Neural progenitor cell (in vitro differentiated cells): ENCODE measurements around the gene TOMM6. TPM values are rescaled to one million over a fixed set of nuclear protein-coding genes. Genes with fewer than 3 reads are reported as not detected.

Experiments
- DNase-seq: peaks from one replicate; pipeline ENCODE4 v3.0.0-alpha.2; 2016; ENCODE audit warnings: low spot score
- H2AFZ ChIP-seq: fragments of 200-600 bp; sonication (generic); replicated peaks from 2 replicates; pipeline ENCODE4 v1.6.1; 2016; ENCODE audit warnings: antibody characterized with exemption
- H3F3A ChIP-seq: fragments of 200-600 bp; sonication (generic); 2 replicates; pipeline ENCODE4 v1.6.1; 2016; ENCODE audit warnings: antibody characterized with exemption, low read depth
- H3K27ac ChIP-seq: fragments of 200-600 bp; sonication (generic); 2 replicates; pipeline ENCODE4 v1.5.1; 2016; ENCODE audit warnings: mild to moderate bottlenecking
- H3K27me3 ChIP-seq: fragments of 200-600 bp; sonication (generic); 2 replicates; pipeline ENCODE4 v1.6.1; 2016; ENCODE audit warnings: mild to moderate bottlenecking, moderate library complexity
- H3K36me3 ChIP-seq: fragments of 200-600 bp; sonication (generic); 2 replicates; pipeline ENCODE4 v1.5.1; 2016
- H3K4me1 ChIP-seq: fragments of 200-600 bp; sonication (generic); 2 replicates; pipeline ENCODE4 v1.6.1; 2016; ENCODE audit warnings: mixed run types
- H3K4me2 ChIP-seq: fragments of 200-600 bp; sonication (generic); 2 replicates; pipeline ENCODE4 v1.6.1; 2016
- H3K4me3 ChIP-seq: fragments of 200-600 bp; sonication (generic); 2 replicates; pipeline ENCODE4 v1.5.1; 2016
- H3K79me2 ChIP-seq: fragments of 200-600 bp; sonication (generic); 2 replicates; pipeline ENCODE4 v1.6.1; 2016; ENCODE audit warnings: low read depth
- H3K9ac ChIP-seq: fragments of 200-600 bp; sonication (generic); 2 replicates; pipeline ENCODE4 v1.6.1; 2016
- H3K9me3 ChIP-seq: fragments of 200-600 bp; sonication (generic); 2 replicates; pipeline ENCODE4 v1.5.1; 2016; ENCODE audit warnings: low read depth
- H4K20me1 ChIP-seq: fragments of 200-600 bp; sonication (generic); 2 replicates; pipeline ENCODE4 v1.6.1; 2016; ENCODE audit warnings: low read depth
- H3K27ac Mint-ChIP-seq: 3 replicates; pipeline ENCODE4 v1.8.0; 2021; ENCODE audit warnings: mixed read lengths
- H3K27me3 Mint-ChIP-seq: 2 replicates; pipeline ENCODE4 v1.8.0; 2022; ENCODE audit warnings: low read depth, mild to moderate bottlenecking, inconsistent platforms, moderate library complexity, mixed read lengths; ENCODE audit not compliant: insufficient read depth
- H3K36me3 Mint-ChIP-seq: 3 replicates; pipeline ENCODE4 v1.8.0; 2021; ENCODE audit warnings: mixed read lengths
- H3K4me1 Mint-ChIP-seq: 3 replicates; pipeline ENCODE4 v1.8.0; 2021; ENCODE audit warnings: mixed read lengths
- H3K4me3 Mint-ChIP-seq: 3 replicates; pipeline ENCODE4 v1.8.0; 2021; ENCODE audit warnings: mild to moderate bottlenecking, moderate library complexity, mixed read lengths
- H3K9me3 Mint-ChIP-seq: 3 replicates; pipeline ENCODE4 v1.8.0; 2020; ENCODE audit warnings: mixed read lengths
- CTCF ChIP-seq: fragments of 200-600 bp; sonication (generic); IDR thresholded peaks from 2 replicates; pipeline ENCODE4 v1.5.1; 2017; ENCODE audit warnings: antibody characterized with exemption, mild to moderate bottlenecking
- EZH2 ChIP-seq: fragments of 200-600 bp; sonication (generic); IDR thresholded peaks from 2 replicates; pipeline ENCODE4 v1.6.1; 2017; ENCODE audit warnings: antibody characterized with exemption, mild to moderate bottlenecking, moderate library complexity
- EZH2phosphoT487 ChIP-seq: fragments of 200-600 bp; sonication (generic); IDR thresholded peaks from 2 replicates; pipeline ENCODE4 v1.6.1; 2017; ENCODE audit warnings: antibody characterized with exemption
- total RNA-seq: library from RNA; depleted of rRNA; stranded (reverse); fragments of >200 nt; gene quantifications from 2 replicates; pipeline ENCODE4 v1.2.3, GENCODE V29; 2015; ENCODE audit warnings: low replicate concordance

The TOMM6 gene
- total RNA-seq, 1 donor from 2014 or later = 182 TPM

- Mint-ChIP-seq H3K4me3 (peak overlapping the region; percentile 31), H3K27ac (no peak overlapping the region), H3K27me3 (peaks cover 6% of the 10 kb centered on the region), H3K9me3 (no peaks in the 10 kb centered on the region), H3K36me3 (no peaks in the 10 kb centered on the region), H3K4me1 (peaks cover 2% of the 10 kb centered on the region)
- no peaks in the 10 kb centered on the region for H4K20me1 ChIP-seq
- no peak overlapping the region for H2AFZ ChIP-seq
- H3K27me3 ChIP-seq = no peaks in the 10 kb centered on the region
- no peak for DNase-seq
- TF ChIP-seq EZH2phosphoT487 = no peak
- TF ChIP-seq CTCF = no peak
- TF ChIP-seq EZH2 = no peak
- H3K79me2 ChIP-seq = no peaks in the 10 kb centered on the region
- no peak overlapping the region for H3K9ac ChIP-seq
- H3K9me3 ChIP-seq = no peaks in the 10 kb centered on the region
- peaks cover 4% of the 10 kb centered on the region for H3K4me1 ChIP-seq
- H3K4me2 ChIP-seq = no peak overlapping the region
- H3F3A ChIP-seq = no peaks in the 10 kb centered on the region
- no peaks in the 10 kb centered on the region for H3K36me3 ChIP-seq
- no peak overlapping the region for H3K4me3 ChIP-seq
- H3K27ac ChIP-seq = no peak overlapping the region
Measured at GRCh38 chr6:41741625-41742490, 45.6 kb upstream of the TOMM6 start.

GRCh38 chr6:41743406-41744235 lies 43.9 kb upstream of the TOMM6 start:
- H4K20me1 ChIP-seq = no peaks in the 10 kb centered on the region
- TF ChIP-seq EZH2 (no peak), CTCF (no peak), EZH2phosphoT487 (no peak)
- H3K4me2 ChIP-seq = no peak overlapping the region
- H3K79me2 ChIP-seq = no peaks in the 10 kb centered on the region
- H3K4me3 Mint-ChIP-seq = no peak overlapping the region
- no peaks in the 10 kb centered on the region for H3K36me3 Mint-ChIP-seq
- H3K27ac Mint-ChIP-seq = peak overlapping the region; percentile 17
- peaks cover 2% of the 10 kb centered on the region for H3K4me1 Mint-ChIP-seq
- no peak overlapping the region for H2AFZ ChIP-seq
- H3K9me3 ChIP-seq = no peaks in the 10 kb centered on the region
- no peak for DNase-seq
- H3F3A ChIP-seq = no peaks in the 10 kb centered on the region
- no peaks in the 10 kb centered on the region for H3K27me3 ChIP-seq
- H3K4me3 ChIP-seq = no peak overlapping the region
- no peaks in the 10 kb centered on the region for H3K9me3 Mint-ChIP-seq
- peaks cover 4% of the 10 kb centered on the region for H3K4me1 ChIP-seq
- no peak overlapping the region for H3K9ac ChIP-seq
- peaks cover 6% of the 10 kb centered on the region for H3K27me3 Mint-ChIP-seq
- H3K27ac ChIP-seq = no peak overlapping the region
- H3K36me3 ChIP-seq = no peaks in the 10 kb centered on the region

DNA sequence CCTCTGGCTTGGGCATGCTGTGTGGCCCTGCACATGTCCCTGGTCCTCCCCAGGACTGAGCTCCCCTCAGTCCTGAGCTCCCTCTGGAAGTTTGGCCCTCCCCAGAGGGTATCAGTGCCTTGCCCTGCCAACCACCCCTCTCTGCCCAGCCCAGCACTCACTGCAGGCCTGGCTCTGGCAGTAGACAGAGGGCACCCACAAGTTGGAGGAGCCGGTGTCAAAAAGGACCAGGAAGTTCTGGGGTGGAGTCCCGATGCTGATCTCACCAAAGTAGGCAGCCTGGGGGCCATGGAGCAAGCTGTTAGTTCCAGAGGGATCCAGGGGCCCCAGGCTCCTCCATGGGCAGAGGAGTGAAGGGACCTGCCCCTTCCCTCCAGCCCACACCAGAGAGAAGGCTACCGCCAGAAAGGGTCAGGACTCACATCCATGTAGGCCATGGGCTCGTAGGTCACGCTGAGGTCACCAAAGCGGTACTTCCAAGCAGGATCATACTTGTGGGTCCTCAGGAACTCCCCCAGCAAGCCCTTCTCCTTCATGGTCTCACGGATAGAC lies 43.2 kb upstream of the TOMM6 start:
- no peak overlapping the region for H3K4me3 Mint-ChIP-seq
- no peak overlapping the region for H2AFZ ChIP-seq
- H3K4me1 ChIP-seq = peaks cover 4% of the 10 kb centered on the region
- H3K27ac Mint-ChIP-seq = no peak overlapping the region
- no peak for DNase-seq
- H4K20me1 ChIP-seq = no peaks in the 10 kb centered on the region
- no peak overlapping the region for H3K4me2 ChIP-seq
- H3K9ac ChIP-seq = no peak overlapping the region
- TF ChIP-seq CTCF = no peak
- TF ChIP-seq EZH2phosphoT487 = no peak
- no peak for TF ChIP-seq EZH2
- no peak overlapping the region for H3K4me3 ChIP-seq
- no peaks in the 10 kb centered on the region for H3K79me2 ChIP-seq
- no peaks in the 10 kb centered on the region for H3K9me3 Mint-ChIP-seq
- peaks cover 2% of the 10 kb centered on the region for H3K27me3 Mint-ChIP-seq
- H3K4me1 Mint-ChIP-seq = no peaks in the 10 kb centered on the region
- H3K9me3 ChIP-seq = no peaks in the 10 kb centered on the region
- no peaks in the 10 kb centered on the region for H3K27me3 ChIP-seq
- no peak overlapping the region for H3K27ac ChIP-seq
- no peaks in the 10 kb centered on the region for H3F3A ChIP-seq
- no peaks in the 10 kb centered on the region for H3K36me3 Mint-ChIP-seq
- H3K36me3 ChIP-seq = no peaks in the 10 kb centered on the region
